ENCODE data around the gene CTNNA3. TPM values are rescaled to one million over a fixed set of nuclear protein-coding genes. Genes with fewer than 3 reads are reported as not detected.
A peak's percentile ranks its signal among the peaks of the same experiment; 100 is the strongest.

Gene CTNNA3
- total and polyA plus RNA-seq, 2 donors from 2014 or later = 0.45 to 0.72 TPM

DNA sequence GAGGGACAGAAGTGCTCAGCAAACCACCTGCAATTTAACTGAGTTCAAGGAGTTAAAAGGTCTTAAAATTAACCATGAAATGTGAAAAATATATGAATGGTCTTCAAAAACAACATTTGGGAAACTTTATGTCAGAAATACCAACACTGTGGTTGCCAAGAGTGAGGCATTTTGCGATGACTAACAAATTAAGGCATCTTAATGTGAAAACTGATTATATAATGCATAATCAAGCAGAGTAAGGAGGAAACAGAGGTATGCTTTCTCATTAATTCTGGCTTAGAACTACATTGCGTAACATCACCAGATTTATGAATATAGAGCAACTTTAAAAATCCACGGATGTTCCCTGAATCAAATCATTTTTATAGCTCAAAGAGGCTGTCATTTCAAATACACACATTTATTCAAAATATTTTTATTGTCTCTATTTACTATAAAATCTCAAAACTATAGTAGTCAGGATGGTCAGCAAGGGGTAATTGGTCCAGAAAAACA lies 434.6 kb downstream of the CTNNA3 start:
- no peak overlapping the region for H3K9ac ChIP-seq (ENCODE audit: low read length in 3 of 3)
- no peak for DNase-seq
- no peaks in the 10 kb centered on the region for H3K36me3 ChIP-seq (ENCODE audit: control insufficient read depth in 2 of 3, insufficient read depth in 3 of 3, low read length in 3 of 3)
- H3K9me3 ChIP-seq (ENCODE audit: control insufficient read depth in 2 of 3, insufficient read depth in 1 of 3, low read length in 3 of 3) = no peaks in the 10 kb centered on the region
- TF ChIP-seq, protein P1, sequence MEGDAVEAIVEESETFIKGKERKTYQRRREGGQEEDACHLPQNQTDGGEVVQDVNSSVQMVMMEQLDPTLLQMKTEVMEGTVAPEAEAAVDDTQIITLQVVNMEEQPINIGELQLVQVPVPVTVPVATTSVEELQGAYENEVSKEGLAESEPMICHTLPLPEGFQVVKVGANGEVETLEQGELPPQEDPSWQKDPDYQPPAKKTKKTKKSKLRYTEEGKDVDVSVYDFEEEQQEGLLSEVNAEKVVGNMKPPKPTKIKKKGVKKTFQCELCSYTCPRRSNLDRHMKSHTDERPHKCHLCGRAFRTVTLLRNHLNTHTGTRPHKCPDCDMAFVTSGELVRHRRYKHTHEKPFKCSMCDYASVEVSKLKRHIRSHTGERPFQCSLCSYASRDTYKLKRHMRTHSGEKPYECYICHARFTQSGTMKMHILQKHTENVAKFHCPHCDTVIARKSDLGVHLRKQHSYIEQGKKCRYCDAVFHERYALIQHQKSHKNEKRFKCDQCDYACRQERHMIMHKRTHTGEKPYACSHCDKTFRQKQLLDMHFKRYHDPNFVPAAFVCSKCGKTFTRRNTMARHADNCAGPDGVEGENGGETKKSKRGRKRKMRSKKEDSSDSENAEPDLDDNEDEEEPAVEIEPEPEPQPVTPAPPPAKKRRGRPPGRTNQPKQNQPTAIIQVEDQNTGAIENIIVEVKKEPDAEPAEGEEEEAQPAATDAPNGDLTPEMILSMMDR (IDR thresholded peaks at IDR 0.05; ENCODE audit: borderline replicate concordance, extremely low read depth, insufficient read depth) = no peak
- no peak overlapping the region for H3K4me3 ChIP-seq (ENCODE audit: low read length in 3 of 3)
- intact Hi-C loops (cut with DNase I) = no loop called here
- no peak overlapping the region for H3K27ac ChIP-seq (ENCODE audit: low read depth in 2 of 2, low read length in 2 of 2)
- peaks cover 0 to 4% (median 0%) of the 10 kb centered on the region in 3 donors for H3K4me1 ChIP-seq (ENCODE audit: control insufficient read depth in 2 of 3, insufficient read depth in 2 of 3, low read depth in 1 of 3, low read length in 3 of 3)
- no peak for FAIRE-seq
- no peaks in the 10 kb centered on the region for H3K27me3 ChIP-seq (ENCODE audit: control insufficient read depth, insufficient read depth, low read length)

DNA sequence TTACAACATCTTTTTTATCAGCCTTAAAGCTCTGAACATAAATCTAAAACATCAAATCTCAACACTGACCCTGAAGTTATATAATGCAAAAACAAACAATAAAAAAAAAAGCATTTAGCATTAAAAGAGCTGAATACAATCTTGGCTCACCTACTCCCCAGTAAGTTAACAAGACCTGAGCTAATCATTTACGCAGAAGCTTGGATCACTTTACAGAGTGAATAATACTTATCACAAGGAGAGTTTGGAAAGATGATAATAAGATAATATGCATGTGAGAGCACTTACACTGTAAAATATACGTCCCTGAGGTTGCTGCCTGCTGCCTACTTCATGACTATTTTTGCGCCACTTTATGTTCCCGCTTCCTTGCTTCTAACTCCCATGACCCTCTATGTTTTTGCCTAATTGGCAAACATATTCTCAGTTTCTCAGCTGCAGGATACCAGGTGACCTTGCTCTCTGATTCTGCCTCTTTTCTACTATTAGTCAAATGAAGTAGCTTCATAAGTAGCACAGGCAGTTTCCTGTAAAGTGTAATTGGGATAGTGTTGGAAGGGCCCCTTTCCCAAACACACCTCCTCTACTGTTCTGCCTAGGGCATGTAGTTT lies 436.6 kb downstream of the CTNNA3 start:
- TF ChIP-seq, protein P1 (IDR thresholded peaks at IDR 0.05; ENCODE audit: borderline replicate concordance, extremely low read depth, insufficient read depth) = no peak
- Histone ChIP-seq H3K36me3 (ENCODE audit: control insufficient read depth in 2 of 3, insufficient read depth in 3 of 3, low read length in 3 of 3) (no peaks in the 10 kb centered on the region), H3K9me3 (ENCODE audit: control insufficient read depth in 2 of 3, insufficient read depth in 1 of 3, low read length in 3 of 3) (no peaks in the 10 kb centered on the region), H3K27ac (ENCODE audit: low read depth in 2 of 2, low read length in 2 of 2) (peak overlapping the region in 1 of 2 donors; percentile 45), H3K9ac (ENCODE audit: low read length in 3 of 3) (no peak overlapping the region), H3K4me1 (ENCODE audit: control insufficient read depth in 2 of 3, insufficient read depth in 2 of 3, low read depth in 1 of 3, low read length in 3 of 3) (peaks cover 0 to 4% (median 0%) of the 10 kb centered on the region in 3 donors), H3K4me3 (ENCODE audit: low read length in 3 of 3) (peak overlapping the region in 2 of 3 donors; percentile 32 to 40), H3K27me3 (ENCODE audit: control insufficient read depth, insufficient read depth, low read length) (no peaks in the 10 kb centered on the region)
- DNase-seq (peak in 2 of 5 donors; percentile 19 to 40), FAIRE-seq (peak; percentile 37)
- intact Hi-C loops (cut with DNase I) = no loop called here

DNA sequence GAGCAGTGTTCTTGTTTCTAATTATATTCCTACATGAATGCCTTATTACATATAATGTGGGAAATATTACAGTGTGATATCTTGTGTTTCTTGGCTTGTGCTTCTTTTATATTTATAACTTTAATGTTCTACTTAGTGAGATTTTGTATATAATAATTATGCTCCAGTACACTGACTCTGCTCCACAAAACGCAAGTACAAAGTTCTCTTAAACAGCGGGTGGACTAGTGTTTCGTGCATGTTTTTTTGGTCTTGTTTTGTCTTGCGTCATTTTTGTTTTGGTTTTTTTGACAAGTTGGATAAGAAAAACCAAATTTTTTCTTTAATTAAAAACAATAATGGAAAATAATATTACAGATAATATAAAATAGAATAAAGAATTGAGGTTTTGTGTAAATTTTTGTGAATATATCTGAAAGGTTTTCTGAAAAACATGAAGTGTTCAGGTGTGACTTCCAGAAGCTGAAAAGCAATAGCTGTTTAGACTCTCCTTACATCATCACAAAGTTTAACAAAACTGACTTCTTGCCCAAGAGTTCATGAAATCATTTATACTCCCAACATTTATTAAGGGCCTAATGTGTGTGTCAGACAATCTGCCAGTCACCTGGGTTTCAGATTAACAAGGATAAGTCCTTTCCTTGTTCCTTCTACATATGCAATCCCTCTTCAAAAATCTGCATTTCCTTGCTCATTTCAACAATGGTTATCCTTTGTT lies 438.4 kb downstream of the CTNNA3 start:
- H3K36me3 ChIP-seq (ENCODE audit: control insufficient read depth in 2 of 3, insufficient read depth in 3 of 3, low read length in 3 of 3) = no peaks in the 10 kb centered on the region
- no peaks in the 10 kb centered on the region for H3K9me3 ChIP-seq (ENCODE audit: control insufficient read depth in 2 of 3, insufficient read depth in 1 of 3, low read length in 3 of 3)
- DNase-seq (no peak), FAIRE-seq (peak; percentile 63)
- H3K4me1 ChIP-seq (ENCODE audit: control insufficient read depth in 2 of 3, insufficient read depth in 2 of 3, low read depth in 1 of 3, low read length in 3 of 3) = peaks cover 0 to 4% (median 0%) of the 10 kb centered on the region in 3 donors
- TF ChIP-seq, protein P1 (IDR thresholded peaks at IDR 0.05; ENCODE audit: borderline replicate concordance, extremely low read depth, insufficient read depth) = no peak
- no peak overlapping the region for H3K4me3 ChIP-seq (ENCODE audit: low read length in 3 of 3)
- no peak overlapping the region for H3K9ac ChIP-seq (ENCODE audit: low read length in 3 of 3)
- H3K27me3 ChIP-seq (ENCODE audit: control insufficient read depth, insufficient read depth, low read length) = no peaks in the 10 kb centered on the region
- intact Hi-C loops (cut with DNase I) = no loop called here
- no peak overlapping the region for H3K27ac ChIP-seq (ENCODE audit: low read depth in 2 of 2, low read length in 2 of 2)

Data from kidney (tissue), 14 donors.